ENCODE data around the gene PLEKHF1.

PLEKHF1 gene

DNA sequence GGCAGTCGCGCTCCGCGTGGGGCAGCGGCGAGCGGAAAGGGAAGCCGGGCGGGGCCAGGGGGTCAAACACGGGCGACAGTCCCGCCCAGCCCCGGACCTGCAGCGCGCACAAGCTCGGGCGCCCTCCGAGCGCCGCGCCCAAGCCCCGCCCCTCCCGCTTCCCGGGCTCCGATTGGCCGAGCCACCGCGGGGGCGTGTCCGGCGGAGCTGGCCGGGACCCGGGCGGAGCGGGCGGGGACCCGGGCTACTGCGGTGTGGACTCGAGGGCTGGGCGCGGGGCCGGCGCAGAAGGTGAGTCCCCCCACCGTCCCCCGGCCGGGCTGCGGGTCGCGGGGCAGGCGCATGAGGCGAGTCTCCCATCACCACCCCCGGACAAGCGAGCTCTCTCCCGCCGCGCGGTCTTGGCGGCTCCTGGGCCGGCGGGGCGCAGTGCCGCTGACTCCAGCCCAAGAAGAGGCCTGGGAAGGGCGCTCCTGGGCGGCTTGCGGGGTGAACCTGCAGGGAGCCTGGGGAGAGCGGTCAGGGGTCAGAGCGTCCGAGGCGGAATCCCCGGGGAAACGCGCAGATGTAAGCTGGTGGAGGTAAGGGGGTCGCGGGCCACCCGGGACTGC lies at the start of gene PLEKHF1:
Gene PLEKHF1 (plus strand): TSS at position 247 of the 611 bp plus-strand sequence. CDS start 8,379 bp downstream, outside the sequence.
- in situ Hi-C loops (cut with HindIII; ENCODE audit: low pct_ligation_motif_present, low sequenced_read_pairs), result no loop called here
- H3K27me3 ChIP-seq (replicated peaks), result no peaks in the 10 kb centered on the region
- DNase-seq, result peak; percentile 43

DNA sequence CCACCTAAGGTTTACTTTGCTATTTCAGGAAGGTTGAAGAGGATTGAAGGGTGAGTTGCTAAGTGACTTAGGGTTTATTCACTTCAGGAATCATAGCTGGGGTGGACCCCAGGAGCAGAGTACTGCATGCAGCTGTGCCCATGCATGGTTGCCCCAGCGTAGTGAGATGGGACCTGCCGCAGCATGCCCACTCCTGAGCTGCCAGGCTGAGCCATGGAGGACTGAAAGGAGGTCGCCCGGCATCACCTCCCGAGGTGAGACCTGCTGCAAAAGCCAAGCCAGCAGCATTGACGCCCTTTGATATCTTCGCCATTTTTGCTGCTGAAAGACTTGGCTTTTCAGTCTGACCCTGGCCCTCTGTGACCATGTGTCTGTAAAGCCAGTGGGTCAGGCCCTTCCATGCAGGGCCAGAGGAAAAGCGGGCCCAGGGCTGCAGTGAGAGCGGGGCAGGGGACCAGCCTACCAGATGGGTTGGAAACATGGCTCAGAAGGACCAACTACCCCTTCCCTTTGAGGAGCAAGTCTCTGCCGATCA lies 49.3 kb upstream of the PLEKHF1 start:
- in situ Hi-C loops (cut with HindIII; ENCODE audit: low pct_ligation_motif_present, low sequenced_read_pairs), result no loop called here

More for the DNA sequence above, at the start of gene PLEKHF1:
- Histone ChIP-seq H3K4me3 (ENCODE audit: low read depth, low read length) (peak within 1 kb of the TSS; percentile 79), H3K27ac (peak within 1 kb of the TSS; percentile 39), H3K36me3 (replicated peaks) (no peaks in the 10 kb centered on the region)
- no peak for TF ChIP-seq CTCF (IDR thresholded peaks at IDR 0.05; ENCODE audit: low read depth, low read length, missing control alignments)

DNA sequence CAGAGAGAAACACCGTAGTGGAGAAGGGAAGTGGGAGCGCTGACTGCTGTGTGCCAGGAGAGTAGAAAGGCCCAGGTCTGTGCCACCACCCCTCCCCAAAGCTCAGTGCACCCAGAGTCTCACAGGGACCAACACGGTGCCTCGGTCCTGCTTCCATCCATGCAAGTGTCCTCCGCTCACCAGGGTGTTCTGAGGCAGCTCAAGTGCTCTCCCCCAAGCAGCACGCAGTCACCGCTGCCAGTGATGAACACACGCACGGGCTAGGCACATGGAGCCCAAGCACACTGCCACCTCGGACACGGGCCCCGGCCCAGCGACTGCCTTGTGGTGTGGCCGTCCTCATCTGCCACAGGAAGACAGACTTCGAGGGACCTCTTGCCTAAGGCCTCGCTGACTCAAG lies 48.7 kb upstream of the PLEKHF1 start:
- Histone ChIP-seq H3K27me3 (replicated peaks) (no peaks in the 10 kb centered on the region), H3K36me3 (replicated peaks) (peaks cover 28% of the 10 kb centered on the region), H3K27ac (no peak overlapping the region), H3K4me3 (ENCODE audit: low read depth, low read length) (no peak overlapping the region)
- in situ Hi-C loops (cut with HindIII; ENCODE audit: low pct_ligation_motif_present, low sequenced_read_pairs), result no loop called here
- no peak for DNase-seq
- TF ChIP-seq CTCF (IDR thresholded peaks at IDR 0.05; ENCODE audit: low read depth, low read length, missing control alignments), result no peak

More for the DNA sequence above, 49.3 kb upstream of the PLEKHF1 start:
- Histone ChIP-seq H3K4me3 (ENCODE audit: low read depth, low read length) (no peak overlapping the region), H3K27ac (no peak overlapping the region), H3K27me3 (replicated peaks) (no peaks in the 10 kb centered on the region), H3K36me3 (replicated peaks) (peaks cover 33% of the 10 kb centered on the region)
- no peak for TF ChIP-seq CTCF (IDR thresholded peaks at IDR 0.05; ENCODE audit: low read depth, low read length, missing control alignments)
- no peak for DNase-seq

DNA sequence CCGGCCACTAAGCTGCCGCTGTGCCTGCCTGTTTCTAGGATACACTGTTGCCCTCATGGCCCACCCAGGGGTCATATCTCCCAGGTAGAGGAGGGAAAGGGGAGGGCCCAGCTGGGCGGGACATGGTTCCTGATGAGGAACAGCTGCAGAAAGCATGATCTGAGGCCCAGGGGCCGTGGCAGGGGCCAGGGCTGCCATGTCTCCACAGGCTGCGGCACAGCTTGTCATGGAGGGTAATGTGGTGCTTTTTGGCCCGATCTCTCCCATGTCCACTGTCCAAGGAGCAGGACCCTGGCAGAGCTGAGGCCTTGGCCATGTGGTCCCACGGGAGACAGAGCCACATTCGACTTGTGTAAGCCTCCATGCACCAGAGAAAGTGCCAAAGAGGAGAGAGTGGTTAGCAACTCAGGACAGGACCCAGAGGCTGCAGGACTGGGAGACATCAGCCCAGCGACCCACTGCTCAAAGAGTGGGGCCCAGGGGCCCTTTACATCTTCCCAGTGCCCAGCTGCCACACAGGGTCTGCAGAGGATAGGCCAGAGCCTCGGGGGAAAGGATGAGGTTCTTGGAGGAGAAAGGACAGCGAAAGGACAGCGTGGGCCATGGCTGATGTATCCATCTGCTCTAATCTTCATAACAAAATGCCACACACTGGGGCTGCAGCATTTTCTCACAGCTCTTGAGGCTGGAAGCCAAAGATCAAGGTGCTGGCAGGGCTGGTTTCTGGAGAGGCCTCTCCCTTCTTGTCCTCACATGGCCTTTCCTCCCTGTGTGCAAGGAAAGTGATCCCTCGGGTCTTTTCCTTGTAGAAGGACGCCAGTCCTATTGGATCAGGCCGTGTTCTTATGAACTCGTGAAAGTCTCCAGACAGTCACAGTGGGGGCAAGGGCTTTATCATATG lies 47.6 kb upstream of the PLEKHF1 start:
- H3K27ac ChIP-seq, result no peak overlapping the region
- peaks cover 17% of the 10 kb centered on the region for H3K36me3 ChIP-seq (replicated peaks)
- H3K27me3 ChIP-seq (replicated peaks), result no peaks in the 10 kb centered on the region
- no peak overlapping the region for H3K4me3 ChIP-seq (ENCODE audit: low read depth, low read length)
- TF ChIP-seq CTCF (IDR thresholded peaks at IDR 0.05; ENCODE audit: low read depth, low read length, missing control alignments), result no peak
- in situ Hi-C loops (cut with HindIII; ENCODE audit: low pct_ligation_motif_present, low sequenced_read_pairs), result no loop called here
- no peak for DNase-seq

DNA sequence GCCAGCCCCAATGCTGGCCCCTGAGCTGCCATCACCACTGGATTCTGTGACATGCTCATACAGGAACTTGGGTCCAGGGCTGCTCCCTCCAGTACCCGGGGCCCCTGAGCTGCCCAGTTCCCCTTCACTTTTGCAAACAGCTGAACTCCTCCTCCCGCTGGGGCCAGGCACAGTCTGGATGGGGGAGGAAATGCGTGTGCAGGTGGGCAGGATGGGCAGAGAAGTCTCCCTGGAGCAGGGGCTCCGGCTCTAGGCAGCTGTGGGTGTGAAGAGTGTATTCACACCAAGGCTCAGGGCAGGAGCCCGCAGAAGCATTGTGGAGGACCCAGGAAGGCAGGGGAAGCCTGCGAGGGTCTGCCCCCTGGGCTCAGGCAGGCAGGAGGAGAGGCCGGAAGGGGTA lies 46.8 kb upstream of the PLEKHF1 start:
- TF ChIP-seq CTCF (IDR thresholded peaks at IDR 0.05; ENCODE audit: low read depth, low read length, missing control alignments), result no peak
- Histone ChIP-seq H3K36me3 (replicated peaks) (peaks cover 11% of the 10 kb centered on the region), H3K4me3 (ENCODE audit: low read depth, low read length) (no peak overlapping the region), H3K27ac (no peak overlapping the region), H3K27me3 (replicated peaks) (no peaks in the 10 kb centered on the region)
- no peak for DNase-seq
- in situ Hi-C loops (cut with HindIII; ENCODE audit: low pct_ligation_motif_present, low sequenced_read_pairs), result no loop called here

Data from brain microvascular endothelial cell (primary cell).